Neuronal stem cell (in vitro differentiated cells): ENCODE results near the gene NEURL1B.

Experiments used
- DNase-seq: peaks from one replicate; pipeline ENCODE4 v3.0.0-alpha.2; 2013; ENCODE audit warnings: low spot score
- H2AFZ ChIP-seq: one replicate; pipeline ENCODE4 v1.6.1; 2013; ENCODE audit warnings: mild to moderate bottlenecking, low read length, inconsistent platforms
- H2AK5ac ChIP-seq: 2 replicates; pipeline ENCODE4 v1.6.1; 2013; ENCODE audit warnings: low read depth, mild to moderate bottlenecking, inconsistent platforms, low read length, moderate library complexity, mixed read lengths
- H2BK120ac ChIP-seq: 2 replicates; pipeline ENCODE4 v1.6.1; 2013; ENCODE audit warnings: low read depth, mild to moderate bottlenecking, inconsistent platforms, low read length, moderate library complexity, mixed read lengths
- H2BK12ac ChIP-seq: one replicate; pipeline ENCODE4 v1.6.1; 2013; ENCODE audit warnings: low read length, inconsistent platforms
- H2BK15ac ChIP-seq: 2 replicates; pipeline ENCODE4 v1.6.1; 2013; ENCODE audit warnings: mild to moderate bottlenecking, low read length, inconsistent platforms, mixed read lengths
- H2BK5ac ChIP-seq: one replicate; pipeline ENCODE4 v1.6.1; 2013; ENCODE audit warnings: inconsistent platforms, mild to moderate bottlenecking, low read length, moderate library complexity
- H3K14ac ChIP-seq: one replicate; pipeline ENCODE4 v1.6.1; 2013; ENCODE audit warnings: low read length, inconsistent platforms
- H3K18ac ChIP-seq: 2 replicates; pipeline ENCODE4 v1.6.1; 2013; ENCODE audit warnings: low read length, inconsistent platforms
- H3K23ac ChIP-seq: 2 replicates; pipeline ENCODE4 v1.6.1; 2013; ENCODE audit warnings: low read depth, mild to moderate bottlenecking, mixed read lengths, low read length, inconsistent platforms; ENCODE audit not compliant: poor library complexity
- H3K27ac ChIP-seq: replicated peaks from 3 replicates; pipeline ENCODE4 v1.5.1; 2013; ENCODE audit warnings: low read length, inconsistent platforms
- H3K27me3 ChIP-seq, 3 experiments: 2 replicates each; pipeline ENCODE4 v1.6.1; 2013; ENCODE audit warnings: low read length in 3 of 3, mild to moderate bottlenecking in 2 of 3, inconsistent platforms in 1 of 3, low read depth in 1 of 3, mixed read lengths in 1 of 3, moderate library complexity in 1 of 3; ENCODE audit not compliant: control insufficient read depth in 3 of 3, insufficient read depth in 3 of 3
- H3K36me3 ChIP-seq, 2 donors: replicated peaks in 1 of 2; 2 replicates each; pipeline ENCODE4 v1.6.1; 2013; ENCODE audit warnings: low read length in 2 of 2; ENCODE audit not compliant: control insufficient read depth in 2 of 2, insufficient read depth in 2 of 2
- H3K4ac ChIP-seq: 2 replicates; pipeline ENCODE4 v1.6.1; 2013; ENCODE audit warnings: inconsistent platforms, mild to moderate bottlenecking, low read length, moderate library complexity
- H3K4me1 ChIP-seq, 2 donors: 1 replicate in 1 of 2; 2 replicates in 1 of 2; pipeline ENCODE4 v1.6.1; 2013; ENCODE audit warnings: low read length in 2 of 2, low read depth in 1 of 2; ENCODE audit not compliant: control insufficient read depth in 2 of 2, insufficient read depth in 1 of 2
- H3K4me2 ChIP-seq: one replicate; pipeline ENCODE4 v1.6.1; 2013; ENCODE audit warnings: mild to moderate bottlenecking, low read length, inconsistent platforms; ENCODE audit not compliant: insufficient read depth, poor library complexity, severe bottlenecking
- H3K4me3 ChIP-seq, 2 donors: 2 replicates each; pipeline ENCODE4 v1.5.1; 2013; ENCODE audit warnings: low read length in 2 of 2, mild to moderate bottlenecking in 2 of 2, inconsistent platforms in 1 of 2, moderate library complexity in 1 of 2
- H3K79me1 ChIP-seq: one replicate; pipeline ENCODE4 v1.6.1; 2013; ENCODE audit warnings: low read depth, mild to moderate bottlenecking, inconsistent platforms, low read length, moderate library complexity
- H3K9ac ChIP-seq: one replicate; pipeline ENCODE4 v1.6.1; 2013; ENCODE audit warnings: mild to moderate bottlenecking, low read depth, low read length, inconsistent platforms; ENCODE audit not compliant: poor library complexity
- H3K9me3 ChIP-seq, 2 donors: replicated peaks in 1 of 2; 2 replicates each; pipeline versions ENCODE3 to v1.6.1; 2013; ENCODE audit warnings: low read length in 2 of 2, mild to moderate bottlenecking in 2 of 2, inconsistent platforms in 1 of 2, low read depth in 1 of 2, mixed read lengths in 1 of 2, moderate library complexity in 1 of 2; ENCODE audit not compliant: control insufficient read depth in 2 of 2, insufficient read depth in 1 of 2
- H4K8ac ChIP-seq: one replicate; pipeline ENCODE4 v1.6.1; 2013; ENCODE audit warnings: low read depth, mild to moderate bottlenecking, inconsistent platforms, low read length, moderate library complexity
- H4K91ac ChIP-seq: one replicate; pipeline ENCODE4 v1.6.1; 2013; ENCODE audit warnings: low read length, low read depth, mild to moderate bottlenecking, inconsistent platforms; ENCODE audit not compliant: poor library complexity
- WGBS, 2 donors: extraction: QIAGEN DNeasy Blood & Tissue Kit; methylation state at CpG; one replicate each; pipeline ENCODE4 v1.1.7; 2013; ENCODE audit warnings: missing lambda C conversion rate in 2 of 2, mixed read lengths in 1 of 2; ENCODE audit not compliant: insufficient read length in 2 of 2, insufficient replicate concordance in 1 of 2; ENCODE audit errors: extremely low coverage in 2 of 2; 5-methylcytosine and 5-hydroxymethylcytosine counted together

NEURL1B gene

GRCh38 chr5:172679628-172680212 is 38.7 kb downstream of the NEURL1B start:
- no peak overlapping the region for H2AK5ac ChIP-seq
- no peak overlapping the region for H4K8ac ChIP-seq
- no peaks in the 10 kb centered on the region for H3K4me1 ChIP-seq
- DNase-seq: no peak
- no peak overlapping the region for H3K27ac ChIP-seq
- H3K9ac ChIP-seq: no peak overlapping the region
- no peaks in the 10 kb centered on the region for H3K79me1 ChIP-seq
- H3K4me3 ChIP-seq: no peak overlapping the region
- H2BK12ac ChIP-seq: no peak overlapping the region
- no peak overlapping the region for H2AFZ ChIP-seq
- no peak overlapping the region for H3K4me2 ChIP-seq
- H3K23ac ChIP-seq: no peak overlapping the region
- no peak overlapping the region for H3K4ac ChIP-seq
- no peak overlapping the region for H2BK15ac ChIP-seq
- H4K91ac ChIP-seq: no peak overlapping the region
- H3K18ac ChIP-seq: no peak overlapping the region
- H3K14ac ChIP-seq: no peak overlapping the region
- no peak overlapping the region for H2BK120ac ChIP-seq
- peaks cover 0 to 4% of the 10 kb centered on the region in 2 donors for H3K9me3 ChIP-seq
- peaks cover 0 to 17% (median 3%) of the 10 kb centered on the region in 3 experiments for H3K27me3 ChIP-seq
- peak overlapping the region; percentile 14 for H2BK5ac ChIP-seq
- no CpG with 5 or more reads among the region's 8 CpGs for WGBS, 2 donors
- H3K36me3 ChIP-seq: peaks cover 0 to 4% of the 10 kb centered on the region in 2 donors

- H4K91ac ChIP-seq: no peak overlapping the region
- H3K79me1 ChIP-seq: no peaks in the 10 kb centered on the region
- no peak overlapping the region for H2AFZ ChIP-seq
- H3K9ac ChIP-seq: no peak overlapping the region
- peaks cover 0 to 8% of the 10 kb centered on the region in 2 donors for H3K36me3 ChIP-seq
- H4K8ac ChIP-seq: no peak overlapping the region
- no peak overlapping the region for H2BK12ac ChIP-seq
- peaks cover 0 to 4% of the 10 kb centered on the region in 2 donors for H3K9me3 ChIP-seq
- DNase-seq: no peak
- H2BK120ac ChIP-seq: no peak overlapping the region
- WGBS, 2 donors: no CpG with 5 or more reads among the region's 5 CpGs
- H3K4me3 ChIP-seq: no peak overlapping the region
- H3K27me3 ChIP-seq: peaks cover 0 to 17% (median 3%) of the 10 kb centered on the region in 3 experiments
- no peak overlapping the region for H3K4ac ChIP-seq
- no peak overlapping the region for H2BK5ac ChIP-seq
- H2AK5ac ChIP-seq: no peak overlapping the region
- no peak overlapping the region for H3K4me2 ChIP-seq
- H3K4me1 ChIP-seq: no peaks in the 10 kb centered on the region
- H3K27ac ChIP-seq: no peak overlapping the region
- H3K18ac ChIP-seq: no peak overlapping the region
- no peak overlapping the region for H3K23ac ChIP-seq
- no peak overlapping the region for H2BK15ac ChIP-seq
- H3K14ac ChIP-seq: no peak overlapping the region
Measured at GRCh38 chr5:172680921-172681320, 39.9 kb downstream of the NEURL1B start.

- no peak overlapping the region for H3K4me3 ChIP-seq
- no peak overlapping the region for H2AFZ ChIP-seq
- H3K4me1 ChIP-seq: no peaks in the 10 kb centered on the region
- H4K91ac ChIP-seq: no peak overlapping the region
- H3K79me1 ChIP-seq: no peaks in the 10 kb centered on the region
- no peak overlapping the region for H3K4me2 ChIP-seq
- no peak overlapping the region for H2AK5ac ChIP-seq
- DNase-seq: no peak
- H3K36me3 ChIP-seq: peaks cover 0 to 11% of the 10 kb centered on the region in 2 donors
- peaks cover 0 to 4% of the 10 kb centered on the region in 2 donors for H3K9me3 ChIP-seq
- H2BK120ac ChIP-seq: no peak overlapping the region
- no peak overlapping the region for H3K14ac ChIP-seq
- no peak overlapping the region for H3K18ac ChIP-seq
- H2BK5ac ChIP-seq: no peak overlapping the region
- no peak overlapping the region for H3K4ac ChIP-seq
- WGBS, 2 donors: no CpG with 5 or more reads among the region's 4 CpGs
- H3K27me3 ChIP-seq: peaks cover 0 to 17% (median 3%) of the 10 kb centered on the region in 3 experiments
- H3K23ac ChIP-seq: no peak overlapping the region
- no peak overlapping the region for H2BK15ac ChIP-seq
- H4K8ac ChIP-seq: no peak overlapping the region
- H3K9ac ChIP-seq: no peak overlapping the region
- H2BK12ac ChIP-seq: no peak overlapping the region
- no peak overlapping the region for H3K27ac ChIP-seq
Measured at GRCh38 chr5:172681421-172681820, 40.4 kb downstream of the NEURL1B start.

GRCh38 chr5:172683264-172683644 is 42.2 kb downstream of the NEURL1B start:
- Histone ChIP-seq H3K23ac (peak overlapping the region; percentile 71), H2BK15ac (no peak overlapping the region), H2BK5ac (peak overlapping the region; percentile 14), H3K79me1 (peaks cover 2% of the 10 kb centered on the region), H3K18ac (peak overlapping the region; percentile 70), H4K8ac (peak overlapping the region; percentile 44), H3K4ac (peak overlapping the region; percentile 77), H3K14ac (no peak overlapping the region), H3K4me1 (no peaks in the 10 kb centered on the region), H2BK120ac (no peak overlapping the region), H3K27ac (no peak overlapping the region), H3K36me3 (peaks cover under 1 to 8% of the 10 kb centered on the region in 2 donors), H2BK12ac (no peak overlapping the region), H2AK5ac (no peak overlapping the region), H2AFZ (no peak overlapping the region), H3K4me3 (peak overlapping the region in 1 of 2 donors; percentile 77), H3K9ac (peak overlapping the region; percentile 63), H3K9me3 (peaks cover 0 to 4% of the 10 kb centered on the region in 2 donors), H3K27me3 (peaks cover 0 to 17% (median 3%) of the 10 kb centered on the region in 3 experiments), H3K4me2 (peak overlapping the region; percentile 67), H4K91ac (peak overlapping the region; percentile 67)
- no peak for DNase-seq
- WGBS, 2 donors: no CpG with 5 or more reads among the region's 47 CpGs
